Loucy (cell line): ENCODE measurements around the gene SNCG.

Source experiments
- H2AFZ ChIP-seq: fragments of 200-600 bp; sonication (generic); 2 replicates; pipeline ENCODE4 v1.6.0; 2016; ENCODE audit warnings: antibody characterized with exemption, mild to moderate bottlenecking, low read length, moderate library complexity
- H3F3A ChIP-seq: fragments of 200-600 bp; 2 replicates; pipeline ENCODE4 v1.6.0; 2016; ENCODE audit warnings: antibody characterized with exemption, low read depth, mild to moderate bottlenecking
- H3K27me3 ChIP-seq: fragments of 200-600 bp; sonication (generic); 2 replicates; pipeline ENCODE4 v1.6.1; 2014; ENCODE audit warnings: low read length, mild to moderate bottlenecking; ENCODE audit not compliant: insufficient read depth, poor library complexity, severe bottlenecking
- H3K36me3 ChIP-seq: fragments of 200-600 bp; sonication (generic); 2 replicates; pipeline ENCODE4 v1.6.1; 2016; ENCODE audit warnings: low read length; ENCODE audit not compliant: insufficient read depth
- H3K4me1 ChIP-seq: fragments of 200-600 bp; sonication (generic); 2 replicates; pipeline ENCODE4 v1.5.1; 2014; ENCODE audit warnings: low read length, mild to moderate bottlenecking; ENCODE audit not compliant: insufficient read depth, poor library complexity, severe bottlenecking
- H3K4me2 ChIP-seq: fragments of 200-600 bp; sonication (generic); 2 replicates; pipeline ENCODE4 v1.6.0; 2014; ENCODE audit warnings: antibody characterized with exemption, low read length, low read depth, mild to moderate bottlenecking; ENCODE audit not compliant: poor library complexity, severe bottlenecking
- H3K4me3 ChIP-seq: fragments of 200-600 bp; sonication (generic); 2 replicates; pipeline ENCODE4 v1.5.1; 2014; ENCODE audit warnings: low read length, mild to moderate bottlenecking, mixed read lengths; ENCODE audit not compliant: poor library complexity, severe bottlenecking
- H3K79me2 ChIP-seq: fragments of 200-600 bp; sonication (generic); 2 replicates; pipeline ENCODE4 v1.6.1; 2014; ENCODE audit warnings: low read length; ENCODE audit not compliant: insufficient read depth
- H3K9ac ChIP-seq: fragments of 200-600 bp; sonication (generic); 2 replicates; pipeline ENCODE4 v1.6.0; 2014; ENCODE audit warnings: mild to moderate bottlenecking, low read depth, low read length, moderate library complexity; ENCODE audit not compliant: poor library complexity, severe bottlenecking
- H3K9me2 ChIP-seq: fragments of 200-600 bp; sonication (generic); replicated peaks from 2 replicates; pipeline ENCODE4 v1.6.1; 2016; ENCODE audit warnings: low read depth, low read length, mixed read lengths
- H3K9me3 ChIP-seq: fragments of 200-600 bp; sonication (generic); 2 replicates; pipeline ENCODE4 v1.6.1; 2014; ENCODE audit warnings: mild to moderate bottlenecking, antibody characterized with exemption, low read length, low read depth; ENCODE audit not compliant: insufficient read depth
- H4K20me1 ChIP-seq: fragments of 200-600 bp; sonication (generic); 2 replicates; pipeline ENCODE4 v1.6.0; 2014; ENCODE audit warnings: antibody characterized with exemption, low read length, mild to moderate bottlenecking; ENCODE audit not compliant: insufficient read depth, poor library complexity, severe bottlenecking
- CTCF ChIP-seq: fragments of 200-600 bp; sonication (generic); conservative IDR thresholded peaks from 2 replicates; pipeline ENCODE4 v1.5.1; 2014; ENCODE audit warnings: mild to moderate bottlenecking, antibody characterized with exemption, low read length
- EZH2phosphoT487 ChIP-seq: fragments of 200-600 bp; IDR thresholded peaks from 2 replicates; pipeline ENCODE4 v1.6.1; 2018; ENCODE audit warnings: antibody characterized with exemption, mild to moderate bottlenecking, moderate library complexity, borderline replicate concordance

SNCG gene

DNA sequence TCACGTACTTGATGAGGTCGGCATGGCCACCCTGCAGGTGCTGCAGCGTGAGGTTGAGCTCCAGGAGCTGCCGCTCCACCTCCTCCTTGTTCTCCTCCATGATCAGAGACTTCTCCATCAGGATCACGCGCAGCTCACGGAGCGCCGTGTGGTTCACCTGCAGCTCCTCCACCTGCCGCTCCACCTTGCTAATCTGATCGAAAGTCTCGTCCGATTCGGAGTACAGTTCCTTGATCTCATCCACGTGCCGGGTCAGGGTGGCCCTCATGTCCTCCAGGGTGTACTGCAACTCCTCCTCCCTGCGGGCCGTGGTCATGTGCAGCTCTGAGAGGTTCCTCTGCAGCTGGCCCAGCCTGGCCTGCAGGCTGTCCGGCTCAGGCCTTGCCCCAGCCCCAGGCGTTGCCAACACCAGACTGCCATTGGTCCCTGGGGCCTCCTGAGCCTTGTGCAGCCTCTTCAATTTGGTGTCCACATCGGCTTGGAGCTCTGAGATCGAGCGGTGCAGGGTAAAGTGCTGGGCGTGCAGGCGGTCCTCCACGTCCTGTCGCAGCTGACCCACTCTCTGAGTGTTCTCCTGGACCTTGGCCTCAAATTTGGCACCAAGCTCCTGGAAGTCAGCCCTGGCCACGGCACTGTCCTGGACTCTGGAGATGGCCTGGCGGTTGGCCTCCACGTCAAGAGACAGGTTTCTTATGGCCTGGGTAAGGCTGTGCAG lies 14.9 kb upstream of the SNCG start:
- H3K4me2 ChIP-seq, result no peak overlapping the region
- no peaks in the 10 kb centered on the region for H3F3A ChIP-seq
- H3K9me2 ChIP-seq, result no peaks in the 10 kb centered on the region
- H3K9ac ChIP-seq, result no peak overlapping the region
- H3K79me2 ChIP-seq, result no peaks in the 10 kb centered on the region
- no peaks in the 10 kb centered on the region for H3K36me3 ChIP-seq
- no peak for TF ChIP-seq CTCF
- TF ChIP-seq EZH2phosphoT487, result no peak
- no peak overlapping the region for H2AFZ ChIP-seq
- H3K4me1 ChIP-seq, result peaks cover 2% of the 10 kb centered on the region
- no peaks in the 10 kb centered on the region for H4K20me1 ChIP-seq
- no peak overlapping the region for H3K4me3 ChIP-seq
- H3K27me3 ChIP-seq, result no peaks in the 10 kb centered on the region
- H3K9me3 ChIP-seq, result no peaks in the 10 kb centered on the region

- H3K4me2 ChIP-seq, result no peak overlapping the region
- no peak for TF ChIP-seq EZH2phosphoT487
- TF ChIP-seq CTCF, result no peak
- H3F3A ChIP-seq, result no peaks in the 10 kb centered on the region
- H3K9ac ChIP-seq, result no peak overlapping the region
- H3K36me3 ChIP-seq, result no peaks in the 10 kb centered on the region
- H3K79me2 ChIP-seq, result no peaks in the 10 kb centered on the region
- H3K4me3 ChIP-seq, result no peak overlapping the region
- no peak overlapping the region for H2AFZ ChIP-seq
- no peaks in the 10 kb centered on the region for H3K9me2 ChIP-seq
- H4K20me1 ChIP-seq, result no peaks in the 10 kb centered on the region
- no peaks in the 10 kb centered on the region for H3K27me3 ChIP-seq
- peaks cover 2% of the 10 kb centered on the region for H3K4me1 ChIP-seq
- no peaks in the 10 kb centered on the region for H3K9me3 ChIP-seq
These were observed 14.4 kb upstream of the SNCG start for GRCh38 chr10:86944031-86944419.

DNA sequence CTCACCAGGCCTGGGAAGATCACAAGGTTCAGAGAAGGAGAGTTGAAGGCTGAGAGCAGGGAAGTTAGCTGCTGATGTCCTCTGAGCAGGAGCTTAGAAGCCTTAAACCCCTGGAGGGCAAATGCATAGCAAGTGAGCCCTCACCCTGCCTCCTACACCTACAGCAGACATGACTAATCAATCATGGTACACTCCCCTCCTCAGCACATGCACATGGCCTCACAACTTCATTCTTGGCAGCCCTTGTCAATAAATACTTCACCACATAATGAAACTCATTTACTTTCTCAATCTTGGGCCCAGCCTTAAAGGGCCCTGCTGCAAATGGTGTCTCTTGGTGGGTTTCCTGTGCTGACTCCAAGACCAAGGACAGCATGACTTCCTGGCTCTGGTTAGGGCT lies 13.9 kb upstream of the SNCG start:
- Histone ChIP-seq H3K4me3 (no peak overlapping the region), H3K4me2 (no peak overlapping the region), H3K9me2 (no peaks in the 10 kb centered on the region), H3K27me3 (no peaks in the 10 kb centered on the region), H3K36me3 (no peaks in the 10 kb centered on the region), H2AFZ (no peak overlapping the region), H4K20me1 (no peaks in the 10 kb centered on the region), H3K4me1 (peaks cover 2% of the 10 kb centered on the region), H3K79me2 (no peaks in the 10 kb centered on the region), H3K9me3 (no peaks in the 10 kb centered on the region), H3K9ac (no peak overlapping the region), H3F3A (no peaks in the 10 kb centered on the region)
- TF ChIP-seq EZH2phosphoT487 (no peak), CTCF (no peak)
